Stimulated activated naive CD8-positive, alpha-beta T cell treated with anti-CD3 and anti-CD28 coated beads, Interleukin-15, amount 100 ng/mL, for 72 hours (primary cell): ENCODE measurements around the gene NFYC.

Source experiments
- ATAC-seq: fragments of 150-1000 bp; cut with Tn5 transposase; 2 replicates; pipeline ENCODE4 v1.10.0; 2021; ENCODE audit warnings: mild to moderate bottlenecking, moderate library complexity
- DNase-seq, 2 donors: peaks; one replicate each; pipeline ENCODE4 v3.0.0; 2021 to 2022
- H3K27ac Mint-ChIP-seq, 2 donors: one replicate each; pipeline ENCODE4 v1.8.0; 2022; ENCODE audit warnings: mild to moderate bottlenecking in 2 of 2, mixed read lengths in 2 of 2, moderate library complexity in 2 of 2
- H3K27me3 Mint-ChIP-seq: one replicate; pipeline ENCODE4 v1.8.0; 2022; ENCODE audit warnings: mixed read lengths
- H3K4me1 Mint-ChIP-seq: one replicate; pipeline ENCODE4 v1.8.0; 2022; ENCODE audit warnings: mild to moderate bottlenecking, mixed read lengths
- H3K4me3 Mint-ChIP-seq, 2 donors: one replicate each; pipeline ENCODE4 v1.8.0; 2022; ENCODE audit warnings: mild to moderate bottlenecking in 2 of 2, mixed read lengths in 2 of 2, moderate library complexity in 1 of 2
- H3K9me3 Mint-ChIP-seq, 2 donors: one replicate each; pipeline ENCODE4 v1.8.0; 2022; ENCODE audit warnings: mixed read lengths in 2 of 2

Gene NFYC

GRCh38 chr1:40736085-40736531 lies 44.6 kb downstream of the NFYC start:
- Mint-ChIP-seq H3K27ac (no peak overlapping the region), H3K9me3 (no peaks in the 10 kb centered on the region), H3K27me3 (no peaks in the 10 kb centered on the region), H3K4me3 (no peak overlapping the region), H3K4me1 (peaks cover 41% of the 10 kb centered on the region)
- ATAC-seq = no peak
- DNase-seq = no peak

GRCh38 chr1:40738831-40739230 lies 47.3 kb downstream of the NFYC start:
- ATAC-seq (no peak), DNase-seq (no peak)
- Mint-ChIP-seq H3K9me3 (no peaks in the 10 kb centered on the region), H3K27me3 (no peaks in the 10 kb centered on the region), H3K4me3 (no peak overlapping the region), H3K4me1 (peaks cover 42% of the 10 kb centered on the region), H3K27ac (no peak overlapping the region)

- Mint-ChIP-seq H3K4me3 (no peak overlapping the region), H3K27me3 (no peaks in the 10 kb centered on the region), H3K4me1 (peaks cover 45% of the 10 kb centered on the region), H3K27ac (no peak overlapping the region), H3K9me3 (no peaks in the 10 kb centered on the region)
- no peak for ATAC-seq
- no peak for DNase-seq
Observed at GRCh38 chr1:40739455-40740008, 48.0 kb downstream of the NFYC start.

GRCh38 chr1:40740039-40740996 lies 48.8 kb downstream of the NFYC start:
- Mint-ChIP-seq H3K27me3 (no peaks in the 10 kb centered on the region), H3K4me3 (no peak overlapping the region), H3K9me3 (no peaks in the 10 kb centered on the region), H3K27ac (no peak overlapping the region), H3K4me1 (peaks cover 53% of the 10 kb centered on the region)
- no peak for ATAC-seq
- DNase-seq = no peak

GRCh38 chr1:40740997-40741736 lies 49.7 kb downstream of the NFYC start:
- ATAC-seq (no peak), DNase-seq (no peak)
- Mint-ChIP-seq H3K9me3 (no peaks in the 10 kb centered on the region), H3K4me3 (no peak overlapping the region), H3K27me3 (no peaks in the 10 kb centered on the region), H3K4me1 (peaks cover 56% of the 10 kb centered on the region), H3K27ac (no peak overlapping the region)

GRCh38 chr1:40742363-40743061 lies 51.0 kb downstream of the NFYC start:
- peak; percentile 37 for ATAC-seq

GRCh38 chr1:40743452-40743851 lies 51.9 kb downstream of the NFYC start:
- Mint-ChIP-seq H3K4me1 (peaks cover 56% of the 10 kb centered on the region), H3K27me3 (no peaks in the 10 kb centered on the region), H3K9me3 (no peaks in the 10 kb centered on the region), H3K27ac (peak overlapping the region in 1 of 2 donors; percentile 9), H3K4me3 (no peak overlapping the region)
- ATAC-seq (no peak), DNase-seq (no peak)

More at GRCh38 chr1:40742363-40743061, 51.0 kb downstream of the NFYC start:
- no peak for DNase-seq
- Mint-ChIP-seq H3K4me3 (no peak overlapping the region), H3K27ac (no peak overlapping the region), H3K9me3 (no peaks in the 10 kb centered on the region), H3K4me1 (peaks cover 56% of the 10 kb centered on the region), H3K27me3 (no peaks in the 10 kb centered on the region)

GRCh38 chr1:40743860-40744259 lies 52.4 kb downstream of the NFYC start:
- Mint-ChIP-seq H3K27ac (no peak overlapping the region), H3K9me3 (no peaks in the 10 kb centered on the region), H3K4me1 (peaks cover 56% of the 10 kb centered on the region), H3K4me3 (no peak overlapping the region), H3K27me3 (no peaks in the 10 kb centered on the region)
- ATAC-seq = no peak
- DNase-seq = no peak

GRCh38 chr1:40745176-40745575 lies 53.7 kb downstream of the NFYC start:
- no peaks in the 10 kb centered on the region for H3K27me3 Mint-ChIP-seq

GRCh38 chr1:40746344-40747090 lies 55.0 kb downstream of the NFYC start:
- Mint-ChIP-seq H3K27ac (no peak overlapping the region), H3K4me1 (peaks cover 48% of the 10 kb centered on the region), H3K9me3 (no peaks in the 10 kb centered on the region), H3K4me3 (no peak overlapping the region), H3K27me3 (no peaks in the 10 kb centered on the region)
- no peak for ATAC-seq
- no peak for DNase-seq

More at GRCh38 chr1:40745176-40745575, 53.7 kb downstream of the NFYC start:
- DNase-seq = no peak
- Mint-ChIP-seq H3K4me1 (peaks cover 49% of the 10 kb centered on the region), H3K4me3 (no peak overlapping the region), H3K9me3 (no peaks in the 10 kb centered on the region), H3K27ac (no peak overlapping the region)
- no peak for ATAC-seq

GRCh38 chr1:40748841-40749718 lies 57.6 kb downstream of the NFYC start:
- DNase-seq = no peak
- Mint-ChIP-seq H3K4me3 (no peak overlapping the region), H3K9me3 (no peaks in the 10 kb centered on the region), H3K27me3 (no peaks in the 10 kb centered on the region), H3K27ac (no peak overlapping the region), H3K4me1 (peaks cover 55% of the 10 kb centered on the region)
- ATAC-seq = no peak

- H3K4me3 Mint-ChIP-seq = no peak overlapping the region
Observed at GRCh38 chr1:40749817-40750216, 58.3 kb downstream of the NFYC start.

GRCh38 chr1:40750451-40750908 lies 59.0 kb downstream of the NFYC start:
- no peaks in the 10 kb centered on the region for H3K9me3 Mint-ChIP-seq
- no peaks in the 10 kb centered on the region for H3K27me3 Mint-ChIP-seq
- peaks cover 42% of the 10 kb centered on the region for H3K4me1 Mint-ChIP-seq
- DNase-seq (no peak), ATAC-seq (no peak)
- no peak overlapping the region for H3K4me3 Mint-ChIP-seq
- peak overlapping the region in 1 of 2 donors; percentile 75 for H3K27ac Mint-ChIP-seq

More at GRCh38 chr1:40749817-40750216, 58.3 kb downstream of the NFYC start:
- H3K27me3 Mint-ChIP-seq = no peaks in the 10 kb centered on the region
- no peak for DNase-seq
- H3K9me3 Mint-ChIP-seq = no peaks in the 10 kb centered on the region
- H3K4me1 Mint-ChIP-seq = peaks cover 48% of the 10 kb centered on the region
- ATAC-seq = no peak
- no peak overlapping the region for H3K27ac Mint-ChIP-seq

- H3K27me3 Mint-ChIP-seq = no peaks in the 10 kb centered on the region
- no peak overlapping the region for H3K4me3 Mint-ChIP-seq
- no peak for DNase-seq
- ATAC-seq = peak; percentile 39
- no peaks in the 10 kb centered on the region for H3K9me3 Mint-ChIP-seq
- H3K4me1 Mint-ChIP-seq = peaks cover 34% of the 10 kb centered on the region
- no peak overlapping the region for H3K27ac Mint-ChIP-seq
Observed at GRCh38 chr1:40751802-40752201, 60.3 kb downstream of the NFYC start.
